ENCODE measurements around the gene GABBR1. TPM values are rescaled to one million over a fixed set of nuclear protein-coding genes. Genes with fewer than 3 reads are reported as not detected.

The GABBR1 gene
- total and polyA plus RNA-seq, 2 of the 13 experiments (the other 11 are each of a cell fraction or from before 2014, with no cell fraction given), result 0.07 to 0.37 TPM

DNA sequence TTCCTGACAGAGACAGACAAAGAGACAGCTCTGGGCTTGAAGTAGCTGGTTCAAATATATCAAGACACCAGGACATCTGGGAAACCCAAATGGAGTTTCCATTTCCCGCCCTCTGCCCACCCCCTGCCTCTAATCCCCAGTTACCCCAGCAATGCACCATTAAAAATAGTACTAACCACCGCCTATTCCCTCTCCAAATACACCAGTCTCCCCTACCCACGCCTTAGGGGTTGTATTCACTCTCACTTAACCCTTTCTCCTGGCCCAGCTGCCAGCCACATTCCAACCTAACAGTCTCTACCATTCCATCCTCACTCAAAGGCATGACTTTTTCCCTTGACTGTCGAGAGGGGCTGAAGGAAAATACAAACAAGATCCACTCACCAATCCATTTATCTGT, 22.4 kb downstream of the GABBR1 start:
- in situ Hi-C loops (cut with HindIII; ENCODE audit: extremely low pct_ligation_motif_present, low pct_unique_long_range_greater_than_20kb), result no loop called here
- ChIA-PET CTCF (ENCODE audit: low intra/inter-chr PET ratio, low total read pairs) (no interaction called here), POLR2A (no interaction called here)
- Histone ChIP-seq H4K20me1 (ENCODE audit: insufficient read depth, low read length) (no peaks in the 10 kb centered on the region), H3K79me2 (ENCODE audit: insufficient read depth, low read length) (no peaks in the 10 kb centered on the region), H3K4me1 (ENCODE audit: insufficient read depth, low read length) (no peaks in the 10 kb centered on the region), H3K9me3 (ENCODE audit: low read length) (no peaks in the 10 kb centered on the region), H2AFZ (ENCODE audit: low read length) (no peak overlapping the region), H3K4me3 (replicated peaks in 1 of 3; ENCODE audit: insufficient read depth in 1 of 3, low read depth in 2 of 3, low read length in 3 of 3) (no peak overlapping the region), H3K36me3 (replicated peaks in 1 of 2; ENCODE audit: control insufficient read depth in 1 of 2, insufficient read depth in 2 of 2, low read length in 2 of 2) (no peaks in the 10 kb centered on the region), H3K9ac (ENCODE audit: insufficient read depth, low read depth, low read length) (no peak overlapping the region), H3K4me2 (ENCODE audit: low read depth, low read length) (no peak overlapping the region), H3K27ac (ENCODE audit: extremely low read length, insufficient read depth, low read length) (no peak overlapping the region), H3K27me3 (ENCODE audit: control insufficient read depth in 1 of 2, insufficient read depth in 2 of 2, low read length in 2 of 2) (peaks cover 0 to 7% of the 10 kb centered on the region in 2 experiments; a peak in 2 of 5 replicates)
- no peak for TF ChIP-seq ZNF784 (CRISPR knock-in tag; IDR thresholded peaks at IDR 0.05; ENCODE audit: borderline replicate concordance)
- TF ChIP-seq, protein P1, sequence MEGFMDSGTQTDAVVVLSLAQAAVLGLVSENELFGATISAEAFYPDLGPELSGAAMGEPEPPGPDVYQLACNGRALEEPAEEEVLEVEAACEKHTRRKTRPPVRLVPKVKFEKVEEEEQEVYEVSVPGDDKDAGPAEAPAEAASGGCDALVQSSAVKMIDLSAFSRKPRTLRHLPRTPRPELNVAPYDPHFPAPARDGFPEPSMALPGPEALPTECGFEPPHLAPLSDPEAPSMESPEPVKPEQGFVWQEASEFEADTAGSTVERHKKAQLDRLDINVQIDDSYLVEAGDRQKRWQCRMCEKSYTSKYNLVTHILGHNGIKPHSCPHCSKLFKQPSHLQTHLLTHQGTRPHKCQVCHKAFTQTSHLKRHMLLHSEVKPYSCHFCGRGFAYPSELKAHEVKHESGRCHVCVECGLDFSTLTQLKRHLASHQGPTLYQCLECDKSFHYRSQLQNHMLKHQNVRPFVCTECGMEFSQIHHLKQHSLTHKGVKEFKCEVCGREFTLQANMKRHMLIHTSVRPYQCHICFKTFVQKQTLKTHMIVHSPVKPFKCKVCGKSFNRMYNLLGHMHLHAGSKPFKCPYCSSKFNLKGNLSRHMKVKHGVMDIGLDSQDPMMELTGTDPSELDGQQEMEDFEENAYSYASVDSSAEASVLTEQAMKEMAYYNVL (CRISPR knock-in tag; IDR thresholded peaks at IDR 0.05; ENCODE audit: borderline replicate concordance), result no peak
- TF ChIP-seq PAWR (CRISPR knock-in tag; IDR thresholded peaks at IDR 0.05; ENCODE audit: borderline replicate concordance), result no peak
- no peak for TF ChIP-seq TARDBP (CRISPR knock-in tag; IDR thresholded peaks at IDR 0.05)
- TF ChIP-seq, protein P2, sequence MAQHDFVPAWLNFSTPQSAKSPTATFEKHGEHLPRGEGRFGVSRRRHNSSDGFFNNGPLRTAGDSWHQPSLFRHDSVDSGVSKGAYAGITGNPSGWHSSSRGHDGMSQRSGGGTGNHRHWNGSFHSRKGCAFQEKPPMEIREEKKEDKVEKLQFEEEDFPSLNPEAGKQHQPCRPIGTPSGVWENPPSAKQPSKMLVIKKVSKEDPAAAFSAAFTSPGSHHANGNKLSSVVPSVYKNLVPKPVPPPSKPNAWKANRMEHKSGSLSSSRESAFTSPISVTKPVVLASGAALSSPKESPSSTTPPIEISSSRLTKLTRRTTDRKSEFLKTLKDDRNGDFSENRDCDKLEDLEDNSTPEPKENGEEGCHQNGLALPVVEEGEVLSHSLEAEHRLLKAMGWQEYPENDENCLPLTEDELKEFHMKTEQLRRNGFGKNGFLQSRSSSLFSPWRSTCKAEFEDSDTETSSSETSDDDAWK (CRISPR knock-in tag; IDR thresholded peaks at IDR 0.05), result no peak
- no peak for TF ChIP-seq CBFB (CRISPR knock-in tag; IDR thresholded peaks at IDR 0.05)
- TF ChIP-seq SNAPC2 (CRISPR knock-in tag; IDR thresholded peaks at IDR 0.05), result no peak
- TF ChIP-seq RBM39 (IDR thresholded peaks at IDR 0.05; ENCODE audit: low read depth, low read length, poor library complexity, severe bottlenecking), result no peak
- TF ChIP-seq GZF1 (CRISPR knock-in tag; IDR thresholded peaks at IDR 0.05), result no peak
- TF ChIP-seq, protein P3, sequence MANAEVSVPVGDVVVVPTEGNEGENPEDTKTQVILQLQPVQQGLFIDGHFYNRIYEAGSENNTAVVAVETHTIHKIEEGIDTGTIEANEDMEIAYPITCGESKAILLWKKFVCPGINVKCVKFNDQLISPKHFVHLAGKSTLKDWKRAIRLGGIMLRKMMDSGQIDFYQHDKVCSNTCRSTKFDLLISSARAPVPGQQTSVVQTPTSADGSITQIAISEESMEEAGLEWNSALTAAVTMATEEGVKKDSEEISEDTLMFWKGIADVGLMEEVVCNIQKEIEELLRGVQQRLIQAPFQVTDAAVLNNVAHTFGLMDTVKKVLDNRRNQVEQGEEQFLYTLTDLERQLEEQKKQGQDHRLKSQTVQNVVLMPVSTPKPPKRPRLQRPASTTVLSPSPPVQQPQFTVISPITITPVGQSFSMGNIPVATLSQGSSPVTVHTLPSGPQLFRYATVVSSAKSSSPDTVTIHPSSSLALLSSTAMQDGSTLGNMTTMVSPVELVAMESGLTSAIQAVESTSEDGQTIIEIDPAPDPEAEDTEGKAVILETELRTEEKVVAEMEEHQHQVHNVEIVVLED (CRISPR knock-in tag; IDR thresholded peaks at IDR 0.05; ENCODE audit: borderline replicate concordance), result no peak
- no peak for TF ChIP-seq CEBPB (IDR thresholded peaks at IDR 0.05; ENCODE audit: borderline replicate concordance, low read depth, low read length)
- TF ChIP-seq KDM6A (CRISPR knock-in tag; IDR thresholded peaks at IDR 0.05; ENCODE audit: low read depth), result no peak
- no peak for TF ChIP-seq SIN3A (IDR thresholded peaks at IDR 0.05; ENCODE audit: borderline replicate concordance, low read depth, low read length)
- DNase-seq (ENCODE audit: low spot score) (no peak), FAIRE-seq (no peak), ATAC-seq (no peak)
- WGBS (ENCODE audit: low lambda C conversion rate), result 8% methylated on average over 4 of the region's 4 CpGs
- no TSS peak for BruUV-seq (replicated peaks)
- intact Hi-C loops (cut with micrococcal nuclease; ENCODE audit: unreplicated experiment), result no loop called here
